ENCODE results near the gene MGME1. TPM values are rescaled to one million over a fixed set of nuclear protein-coding genes. Genes with fewer than 3 reads are reported as not detected.

MGME1 gene
- total RNA-seq, 1 experiment from 2014 or later = 17.4 TPM

DNA sequence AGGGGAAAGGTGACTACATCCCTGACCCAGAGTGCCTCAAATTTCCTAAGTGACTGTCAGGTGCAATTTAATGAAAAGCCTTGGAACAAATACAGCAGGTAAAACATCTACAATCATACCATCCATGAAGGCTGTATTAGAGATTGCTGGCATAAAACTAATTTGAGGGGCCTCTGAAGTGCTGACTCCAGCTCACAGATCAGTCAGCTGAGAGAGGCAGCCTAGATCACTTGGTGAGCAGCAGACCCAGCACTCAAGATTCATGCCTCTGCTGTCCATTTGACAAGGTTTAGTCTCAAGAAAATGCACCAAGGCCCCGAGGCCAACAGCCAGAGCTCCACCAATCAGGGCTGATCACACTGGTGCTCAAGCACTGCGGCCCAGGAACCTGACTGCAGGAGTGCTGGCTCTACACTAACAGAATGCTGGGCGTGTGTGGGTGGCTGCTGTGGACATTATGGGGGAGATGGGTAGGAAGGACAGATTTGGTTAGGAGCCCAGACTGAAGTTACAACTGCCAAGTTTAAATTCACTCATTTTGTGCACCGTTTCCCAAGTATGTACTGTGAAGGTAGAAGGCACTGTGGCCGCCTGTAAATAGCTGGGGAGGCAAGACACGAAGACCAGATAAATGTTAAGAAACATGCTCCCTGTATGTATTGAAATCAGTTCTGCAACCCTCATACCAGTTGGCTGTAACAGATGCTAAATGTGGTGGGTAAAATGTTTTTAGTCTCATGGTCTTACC, 28.4 kb upstream of the MGME1 start:
- no peak for DNase-seq (ENCODE audit: low spot score)

GRCh38 chr20:17941087-17941825, 27.6 kb upstream of the MGME1 start:
- DNase-seq (ENCODE audit: low spot score) = no peak

DNA sequence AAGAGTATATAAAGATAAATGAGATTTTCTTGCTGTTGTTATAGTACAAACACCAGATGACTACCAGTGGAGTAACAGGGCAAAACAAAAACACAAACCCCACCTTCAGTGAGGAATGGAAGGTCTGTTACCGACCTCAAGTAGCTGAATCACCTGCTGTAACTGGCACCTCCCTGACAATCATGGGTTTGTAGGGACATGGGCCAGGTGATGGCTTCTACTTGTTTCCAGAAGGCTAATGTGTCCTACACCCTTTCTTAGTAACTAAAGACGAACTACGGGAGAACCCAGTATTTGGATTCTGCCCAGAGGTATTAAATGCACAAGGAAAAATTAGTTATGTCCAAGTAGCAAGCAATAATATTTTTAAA, 27.0 kb upstream of the MGME1 start:
- no peak for DNase-seq (ENCODE audit: low spot score)

DNA sequence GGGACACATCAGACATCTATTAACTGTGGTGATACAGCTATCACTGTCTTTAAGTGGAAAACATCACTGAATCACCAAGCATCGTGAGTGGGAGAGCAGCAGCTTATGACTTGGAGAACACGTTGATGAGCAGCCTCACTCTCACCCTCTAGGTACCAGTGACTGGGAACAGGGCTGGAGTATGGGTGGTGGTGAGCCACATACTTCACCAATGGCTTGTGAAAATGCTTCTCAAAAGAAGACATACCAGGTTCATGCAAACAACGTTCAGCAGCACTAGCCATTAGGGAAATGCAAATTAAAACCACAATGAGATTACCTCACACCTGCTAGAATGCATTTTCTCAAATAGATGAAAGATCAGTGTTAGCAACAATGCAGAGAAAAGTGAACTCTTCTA, 25.5 kb upstream of the MGME1 start:
- DNase-seq (ENCODE audit: low spot score) = no peak

GRCh38 chr20:17944854-17945474, 23.9 kb upstream of the MGME1 start:
- no peak for DNase-seq (ENCODE audit: low spot score)

DNA sequence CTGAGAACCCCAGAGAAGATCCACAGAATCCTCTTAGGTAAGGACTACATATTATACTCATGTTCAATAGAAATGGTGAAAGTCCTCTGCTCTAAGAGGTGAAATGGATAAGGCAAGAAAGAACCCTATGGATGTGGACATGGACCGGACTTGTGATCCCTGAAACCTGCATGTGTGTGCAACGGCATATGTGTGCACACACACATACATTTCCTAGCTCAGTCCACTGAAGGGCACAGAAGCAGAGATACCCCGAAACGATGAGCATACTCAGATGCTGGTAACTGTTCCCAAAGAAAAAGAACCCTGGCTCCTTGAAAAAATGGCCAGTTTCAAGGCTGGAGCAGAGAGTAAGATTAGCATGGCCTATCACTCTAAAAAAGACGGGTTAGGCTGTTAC, 22.8 kb upstream of the MGME1 start:
- no peak for DNase-seq (ENCODE audit: low spot score)

DNA sequence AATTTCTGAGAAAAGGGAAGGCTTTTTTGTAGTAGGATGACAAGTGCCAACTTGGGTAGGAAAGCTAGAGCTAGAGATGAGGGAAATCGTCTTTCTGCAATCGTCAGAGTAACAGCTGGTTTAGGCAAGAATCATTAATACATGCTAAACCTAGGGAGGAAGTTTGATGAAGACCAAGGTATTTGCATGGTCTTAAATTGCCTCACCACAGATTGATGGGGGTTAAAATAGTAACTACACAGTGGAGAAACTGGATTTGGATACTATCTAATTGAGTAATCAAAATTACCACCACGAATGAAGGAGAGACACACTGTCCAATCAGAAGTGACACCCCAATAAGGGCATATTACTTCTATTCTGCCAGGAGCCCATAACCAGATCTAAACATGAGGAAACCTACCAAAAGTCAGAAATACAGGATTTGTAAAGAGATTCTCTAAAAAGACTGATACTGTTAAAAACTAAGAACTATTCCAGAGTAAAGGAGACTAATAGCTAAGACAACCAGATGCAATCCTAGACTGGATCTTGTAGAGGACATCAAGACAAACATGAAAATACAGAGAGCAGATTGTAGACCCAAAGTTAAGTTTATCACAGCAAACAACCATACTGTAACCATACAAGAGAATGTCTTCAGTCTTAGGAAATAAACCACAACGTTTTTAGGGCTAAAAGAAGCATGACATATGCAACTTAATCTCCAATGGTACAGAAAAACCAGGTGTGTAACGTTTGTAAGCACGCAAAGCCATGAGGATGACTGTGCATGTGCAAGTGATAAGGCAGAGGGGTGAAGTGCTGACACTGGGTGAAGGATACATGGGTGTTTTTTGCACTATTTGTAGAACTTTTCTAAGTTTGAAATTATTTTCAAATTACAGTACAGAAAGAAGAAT, 22.0 kb upstream of the MGME1 start:
- DNase-seq (ENCODE audit: low spot score) = no peak

DNA sequence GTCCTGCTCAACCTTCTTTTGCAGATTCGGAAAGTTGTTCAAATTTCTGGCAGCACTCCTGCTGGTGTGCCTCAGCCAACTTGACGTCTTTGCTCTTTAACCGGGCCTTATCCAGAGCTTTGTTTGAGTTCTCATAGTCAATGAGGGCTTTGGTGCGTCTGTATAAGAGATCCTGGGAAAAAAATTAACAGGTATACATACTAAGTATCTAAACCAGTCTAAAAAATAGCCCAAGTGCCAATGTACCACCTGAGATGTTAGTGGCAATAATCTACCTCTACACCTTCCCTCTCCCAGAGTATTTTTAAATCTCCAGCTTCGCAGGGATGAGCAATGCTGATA, 21.4 kb upstream of the MGME1 start:
- DNase-seq (ENCODE audit: low spot score) = no peak

GRCh38 chr20:17948442-17948841, 20.4 kb upstream of the MGME1 start:
- no peak for DNase-seq (ENCODE audit: low spot score)

- no peak for DNase-seq (ENCODE audit: low spot score)
Observed at GRCh38 chr20:17949899-17950298, 18.9 kb upstream of the MGME1 start.

DNA sequence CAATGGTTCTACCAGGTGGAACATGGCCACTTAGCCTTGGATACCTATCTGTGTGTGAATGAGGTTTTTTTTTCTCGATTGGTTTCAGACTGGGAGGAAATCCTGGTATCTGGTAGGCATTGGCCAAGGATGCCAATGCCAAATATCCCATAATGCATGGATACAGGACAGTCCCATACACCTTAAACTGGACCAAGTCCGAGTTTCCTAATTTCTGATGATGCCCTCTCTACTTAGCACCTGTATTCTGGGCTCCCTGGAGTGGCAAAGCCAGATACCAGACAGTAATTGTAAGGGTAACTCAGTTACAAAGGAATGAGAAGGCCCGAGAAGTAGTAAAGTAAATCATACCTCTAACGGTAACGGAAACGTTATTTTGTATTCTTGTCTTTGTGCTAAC, 18.1 kb upstream of the MGME1 start:
- DNase-seq (ENCODE audit: low spot score) = no peak

DNA sequence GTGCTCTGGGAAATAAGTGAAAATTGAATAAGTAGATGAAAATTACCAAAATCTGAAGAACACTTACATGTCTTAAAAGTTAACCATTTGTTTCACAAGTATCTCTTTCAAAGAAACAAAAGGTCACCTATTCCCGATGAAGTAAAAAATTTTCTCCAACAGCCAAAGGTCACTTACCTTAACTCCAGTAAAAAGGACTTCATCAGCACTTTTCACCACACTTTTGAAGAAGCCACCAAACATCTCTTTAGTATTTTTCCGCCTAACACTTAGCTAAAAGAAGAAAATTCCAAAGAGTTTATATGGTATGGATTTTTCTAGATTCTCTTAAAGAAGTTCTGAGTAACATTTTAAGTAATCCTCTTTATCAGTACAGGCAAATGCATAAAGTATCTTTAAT, 17.5 kb upstream of the MGME1 start:
- no peak for DNase-seq (ENCODE audit: low spot score)

DNA sequence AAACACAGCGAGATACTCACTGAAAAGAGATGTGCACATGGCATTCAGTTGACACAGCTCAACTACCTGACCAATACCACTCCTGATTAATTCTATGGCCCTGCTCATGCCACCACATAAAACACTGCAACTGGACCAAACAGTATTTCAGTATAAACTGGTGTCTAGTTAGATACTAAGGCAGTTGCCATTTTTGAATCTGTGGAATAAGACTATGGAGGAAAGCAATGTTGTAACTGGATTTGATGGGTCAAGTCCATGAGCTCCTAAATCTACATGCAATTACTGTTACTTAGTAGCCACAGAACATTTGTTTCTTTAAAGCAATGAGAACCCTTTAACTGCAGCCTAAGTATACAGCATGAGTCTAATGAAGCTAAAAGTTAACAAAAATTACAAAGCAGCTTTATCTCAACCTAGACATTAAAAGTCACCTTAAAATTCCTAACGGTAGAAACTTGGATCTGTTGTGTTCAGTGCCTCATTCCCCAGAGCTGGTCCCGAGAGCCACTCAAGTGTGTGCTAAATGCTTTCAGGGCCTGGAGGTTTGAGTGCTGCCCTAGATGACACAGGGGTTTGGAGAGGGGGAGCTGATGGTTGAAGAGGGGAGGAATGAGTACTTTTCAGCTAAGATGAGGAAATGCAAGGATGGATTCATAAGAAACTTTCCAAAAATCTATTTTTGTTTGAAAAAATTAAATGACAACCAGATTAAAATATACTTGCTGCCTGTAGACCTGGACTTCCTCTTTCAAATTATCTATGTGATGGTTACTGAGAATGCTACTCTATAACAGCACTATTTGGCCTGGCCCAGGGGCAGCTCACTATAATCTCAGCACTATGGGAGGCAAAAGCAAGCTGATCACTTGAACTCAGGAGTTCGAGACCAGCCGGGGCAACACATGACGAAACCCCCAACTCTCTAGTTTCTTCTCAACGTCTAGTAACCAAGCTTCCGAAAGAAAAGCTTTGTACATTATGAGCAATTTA, 15.8 kb upstream of the MGME1 start:
- no peak for DNase-seq (ENCODE audit: low spot score)

- no peak for DNase-seq (ENCODE audit: low spot score)
Observed at GRCh38 chr20:17953935-17954334, 14.9 kb upstream of the MGME1 start.

- DNase-seq (ENCODE audit: low spot score) = no peak
Observed at GRCh38 chr20:17955302-17955701, 13.5 kb upstream of the MGME1 start.

GRCh38 chr20:17956099-17956685, 12.6 kb upstream of the MGME1 start:
- DNase-seq (ENCODE audit: low spot score) = no peak

DNA sequence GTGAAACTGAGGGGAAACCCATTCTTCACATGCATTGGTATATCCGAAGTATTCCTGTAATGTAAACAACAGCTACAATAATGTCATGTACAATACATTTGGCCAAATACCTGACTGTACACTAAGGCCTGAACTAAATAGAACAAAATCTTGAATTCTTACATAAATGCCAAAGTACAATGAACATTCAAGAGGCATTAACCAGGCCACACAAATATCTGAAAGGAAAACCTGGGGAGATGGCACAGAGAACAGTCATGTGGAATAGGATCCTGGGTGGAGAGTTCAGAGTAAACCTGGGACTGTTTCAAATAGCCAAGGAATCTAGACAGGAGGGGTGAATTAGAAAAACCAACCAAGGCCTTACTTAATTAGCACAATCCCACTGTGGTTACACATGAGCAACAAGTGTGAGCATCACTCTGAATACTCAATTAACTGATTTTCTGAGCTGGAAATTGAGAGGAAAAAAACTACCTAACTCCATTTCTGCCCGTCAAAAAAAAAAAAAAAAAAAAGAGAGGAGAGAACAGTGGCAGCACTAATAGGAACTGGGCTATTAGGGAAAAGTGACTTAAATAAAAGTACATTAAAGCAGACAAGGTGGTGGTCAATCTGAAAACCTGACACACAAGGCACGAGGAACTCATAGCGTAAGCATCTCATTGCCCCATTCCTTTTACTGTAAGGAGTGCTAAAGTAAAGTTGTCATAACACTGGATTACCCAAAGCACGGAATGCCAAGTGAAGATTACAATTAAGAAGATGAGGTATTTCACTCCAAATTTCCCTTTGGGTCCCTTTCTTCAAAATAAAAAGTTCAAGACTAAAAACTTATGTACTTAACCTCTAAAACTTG, 11.1 kb upstream of the MGME1 start:
- no peak for DNase-seq (ENCODE audit: low spot score)

DNA sequence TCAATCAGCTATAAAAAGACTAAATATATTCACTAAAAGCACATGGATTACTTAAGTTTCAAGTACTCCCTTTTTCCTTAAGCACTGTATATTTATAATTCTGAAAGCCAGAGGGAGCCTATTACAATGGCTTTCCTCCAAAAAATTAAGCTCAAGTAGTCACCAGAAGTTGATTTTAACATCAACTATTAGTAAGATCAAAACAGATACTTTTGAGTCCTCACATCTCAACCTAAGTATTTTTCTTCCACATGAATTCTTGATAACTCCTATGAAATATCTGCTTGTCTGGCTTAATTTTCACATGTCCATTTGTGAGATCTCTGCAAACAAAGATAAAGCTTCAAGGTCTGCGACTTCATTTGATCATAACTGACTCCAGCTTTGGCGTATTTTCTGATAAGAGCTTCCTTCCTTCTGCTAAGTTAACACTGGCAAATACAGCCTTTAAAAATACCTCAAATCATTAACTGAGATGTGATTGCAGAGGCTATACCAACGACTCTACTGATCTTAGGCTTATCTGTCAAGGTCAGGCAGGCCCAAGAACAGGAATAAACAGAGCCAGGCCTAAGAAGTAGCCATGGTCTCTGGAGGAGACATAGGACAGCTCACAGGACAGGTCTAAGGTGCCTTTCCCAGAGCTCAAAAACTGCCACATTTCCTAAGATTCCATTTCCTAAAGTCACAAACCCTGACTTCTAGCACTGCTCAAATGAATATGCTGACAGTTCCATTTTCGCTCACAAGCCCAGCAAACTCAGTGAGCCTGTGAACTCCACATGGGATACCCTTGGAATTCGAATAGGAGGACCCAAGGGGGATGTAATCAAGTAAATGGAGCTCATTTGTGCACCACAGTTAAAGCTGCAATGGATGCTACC, 10.2 kb upstream of the MGME1 start:
- no peak for DNase-seq (ENCODE audit: low spot score)

GRCh38 chr20:17959257-17959627, 9.6 kb upstream of the MGME1 start:
- no peak for DNase-seq (ENCODE audit: low spot score)

Data from A172 (cell line).